WTC11 (cell line): Measurements from ENCODE around the gene LRFN2. TPM values are rescaled to one million over a fixed set of nuclear protein-coding genes. Genes with fewer than 3 reads are reported as not detected.

Source experiments
- ATAC-seq: fragments of 200-7000 bp; cut with Tn5 transposase; 2 replicates; pipeline ENCODE4 v1.10.0; 2021; ENCODE audit warnings: mild to moderate bottlenecking, moderate library complexity
- CTCF ChIA-PET: fragments of 300-600 bp; sonication (Branson Sonifier 250); formaldehyde crosslinking; loops from one replicate; lab custom pipeline; 2021; ENCODE audit warnings: antibody characterized with exemption; lab: Charles Lee
- POLR2A ChIA-PET: fragments of 350-600 bp; sonication (Branson Sonifier 250); formaldehyde crosslinking; loops from one replicate; lab custom pipeline; 2021; ENCODE audit warnings: antibody characterized with exemption; lab: Charles Lee
- DNase-seq: peaks from one replicate; pipeline ENCODE4 v3.0.0; 2021; ENCODE audit warnings: low spot score
- H3K27ac Mint-ChIP-seq: 2 replicates; pipeline ENCODE4 v1.8.0; 2021; ENCODE audit warnings: mixed read lengths
- H3K27me3 Mint-ChIP-seq: 2 replicates; pipeline ENCODE4 v1.8.0; 2021; ENCODE audit warnings: low read depth, mild to moderate bottlenecking, moderate library complexity, mixed read lengths
- H3K36me3 Mint-ChIP-seq: 2 replicates; pipeline ENCODE4 v1.8.0; 2021; ENCODE audit warnings: mixed read lengths
- H3K4me1 Mint-ChIP-seq: 2 replicates; pipeline ENCODE4 v1.8.0; 2022; ENCODE audit warnings: mixed read lengths
- H3K4me3 Mint-ChIP-seq: 2 replicates; pipeline ENCODE4 v1.8.0; 2021; ENCODE audit warnings: mild to moderate bottlenecking, moderate library complexity, mixed read lengths
- H3K9me3 Mint-ChIP-seq: 2 replicates; pipeline ENCODE4 v1.8.0; 2021; ENCODE audit warnings: mixed read lengths
- CBFB ChIP-seq: sonication (generic); formaldehyde crosslinking; IDR thresholded peaks from 2 replicates; pipeline ENCODE4 v1.8.1; 2022; ENCODE audit warnings: mild to moderate bottlenecking, low read depth, missing genetic modification reagents
- E2F5 ChIP-seq: sonication (generic); formaldehyde crosslinking; IDR thresholded peaks from 2 replicates; pipeline ENCODE4 v1.8.1; 2022; ENCODE audit warnings: mild to moderate bottlenecking, moderate library complexity, missing genetic modification reagents
- ERG ChIP-seq: fragments of 250-450 bp; sonication (Bioruptor Pico); IDR thresholded peaks from 2 replicates; pipeline ENCODE4 v1.8.0; 2021; ENCODE audit warnings: mild to moderate bottlenecking
- GRHL2 ChIP-seq: fragments of 250-450 bp; sonication (Bioruptor Pico); IDR thresholded peaks from 2 replicates; pipeline ENCODE4 v1.8.0; 2022; ENCODE audit warnings: mild to moderate bottlenecking, moderate library complexity; ENCODE audit not compliant: insufficient replicate concordance, severe bottlenecking
- HMGXB4 ChIP-seq: sonication (generic); formaldehyde crosslinking; IDR thresholded peaks from 2 replicates; pipeline ENCODE4 v1.8.1; 2023; ENCODE audit warnings: mild to moderate bottlenecking, moderate library complexity, missing genetic modification reagents
- KAT7 ChIP-seq: sonication (generic); formaldehyde crosslinking; IDR thresholded peaks from 2 replicates; pipeline ENCODE4 v1.8.1; 2023; ENCODE audit warnings: missing genetic modification reagents, mild to moderate bottlenecking, borderline replicate concordance
- NR2C2 ChIP-seq: sonication (generic); formaldehyde crosslinking; IDR thresholded peaks from 2 replicates; pipeline ENCODE4 v1.8.0; 2022; ENCODE audit warnings: mild to moderate bottlenecking, missing genetic modification reagents
- NR3C1 ChIP-seq: sonication (generic); formaldehyde crosslinking; conservative IDR thresholded peaks from 2 replicates; pipeline ENCODE4 v1.8.1; 2023; ENCODE audit warnings: low read depth, mild to moderate bottlenecking, missing genetic modification reagents
- RORB ChIP-seq: fragments of 250-450 bp; sonication (Bioruptor Pico); IDR thresholded peaks from 2 replicates; pipeline ENCODE4 v1.9.0; 2021; ENCODE audit warnings: mild to moderate bottlenecking
- ZNF121 ChIP-seq: sonication (generic); formaldehyde crosslinking; IDR thresholded peaks from 2 replicates; pipeline ENCODE4 v1.8.0; 2023; ENCODE audit warnings: missing genetic modification reagents
- ZNF396 ChIP-seq: fragments of 250-450 bp; sonication (Bioruptor Pico); IDR thresholded peaks from 2 replicates; pipeline ENCODE4 v1.8.0; 2021; ENCODE audit warnings: mild to moderate bottlenecking, moderate library complexity, borderline replicate concordance
- total RNA-seq: library from RNA; stranded (reverse); gene quantifications from 3 replicates; pipeline ENCODE4 v1.2.3, GENCODE V29; 2021
- TF ChIP-seq, protein P1 (sequence below): sonication (generic); formaldehyde crosslinking; IDR thresholded peaks from 2 replicates; pipeline ENCODE4 v1.8.1; 2022; ENCODE audit warnings: mild to moderate bottlenecking, missing genetic modification reagents, moderate library complexity, borderline replicate concordance
- TF ChIP-seq, protein P2 (sequence below): sonication (generic); formaldehyde crosslinking; IDR thresholded peaks from 2 replicates; pipeline ENCODE4 v1.8.0; 2022; ENCODE audit warnings: missing genetic modification reagents
- TF ChIP-seq, protein P3 (sequence below): sonication (generic); formaldehyde crosslinking; IDR thresholded peaks from 2 replicates; pipeline ENCODE4 v1.8.1; 2022; ENCODE audit warnings: missing genetic modification reagents, borderline replicate concordance
- TF ChIP-seq, protein P4 (sequence below): sonication (generic); formaldehyde crosslinking; IDR thresholded peaks from 2 replicates; pipeline ENCODE4 v1.8.1; 2023; ENCODE audit warnings: mild to moderate bottlenecking, missing genetic modification reagents, moderate library complexity

Gene LRFN2
- total RNA-seq, 1 experiment from 2014 or later: 1.6 TPM

DNA sequence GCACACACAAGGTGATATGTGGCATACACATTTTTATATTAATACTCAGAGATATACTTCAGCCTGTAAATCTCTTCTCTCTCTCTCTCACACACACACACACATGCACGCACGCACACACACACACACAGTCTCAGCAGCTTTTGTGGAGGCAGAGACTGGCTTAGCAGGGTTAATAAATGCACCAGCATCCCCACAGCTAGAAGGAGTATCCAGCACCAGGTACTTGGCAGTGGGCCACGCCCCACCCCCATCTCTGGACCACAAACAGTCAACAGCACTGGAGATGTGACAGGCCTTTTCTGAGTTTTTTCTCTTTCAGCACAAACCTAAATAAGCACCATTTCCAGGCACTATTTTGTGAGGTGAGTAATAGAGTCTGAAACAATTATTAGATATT, 47.3 kb upstream of the LRFN2 start (continued):
- no peak for TF ChIP-seq CBFB (CRISPR knock-in tag)
- TF ChIP-seq, protein P1, sequence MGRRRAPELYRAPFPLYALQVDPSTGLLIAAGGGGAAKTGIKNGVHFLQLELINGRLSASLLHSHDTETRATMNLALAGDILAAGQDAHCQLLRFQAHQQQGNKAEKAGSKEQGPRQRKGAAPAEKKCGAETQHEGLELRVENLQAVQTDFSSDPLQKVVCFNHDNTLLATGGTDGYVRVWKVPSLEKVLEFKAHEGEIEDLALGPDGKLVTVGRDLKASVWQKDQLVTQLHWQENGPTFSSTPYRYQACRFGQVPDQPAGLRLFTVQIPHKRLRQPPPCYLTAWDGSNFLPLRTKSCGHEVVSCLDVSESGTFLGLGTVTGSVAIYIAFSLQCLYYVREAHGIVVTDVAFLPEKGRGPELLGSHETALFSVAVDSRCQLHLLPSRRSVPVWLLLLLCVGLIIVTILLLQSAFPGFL (CRISPR knock-in tag): no peak
- TF ChIP-seq, protein P2, sequence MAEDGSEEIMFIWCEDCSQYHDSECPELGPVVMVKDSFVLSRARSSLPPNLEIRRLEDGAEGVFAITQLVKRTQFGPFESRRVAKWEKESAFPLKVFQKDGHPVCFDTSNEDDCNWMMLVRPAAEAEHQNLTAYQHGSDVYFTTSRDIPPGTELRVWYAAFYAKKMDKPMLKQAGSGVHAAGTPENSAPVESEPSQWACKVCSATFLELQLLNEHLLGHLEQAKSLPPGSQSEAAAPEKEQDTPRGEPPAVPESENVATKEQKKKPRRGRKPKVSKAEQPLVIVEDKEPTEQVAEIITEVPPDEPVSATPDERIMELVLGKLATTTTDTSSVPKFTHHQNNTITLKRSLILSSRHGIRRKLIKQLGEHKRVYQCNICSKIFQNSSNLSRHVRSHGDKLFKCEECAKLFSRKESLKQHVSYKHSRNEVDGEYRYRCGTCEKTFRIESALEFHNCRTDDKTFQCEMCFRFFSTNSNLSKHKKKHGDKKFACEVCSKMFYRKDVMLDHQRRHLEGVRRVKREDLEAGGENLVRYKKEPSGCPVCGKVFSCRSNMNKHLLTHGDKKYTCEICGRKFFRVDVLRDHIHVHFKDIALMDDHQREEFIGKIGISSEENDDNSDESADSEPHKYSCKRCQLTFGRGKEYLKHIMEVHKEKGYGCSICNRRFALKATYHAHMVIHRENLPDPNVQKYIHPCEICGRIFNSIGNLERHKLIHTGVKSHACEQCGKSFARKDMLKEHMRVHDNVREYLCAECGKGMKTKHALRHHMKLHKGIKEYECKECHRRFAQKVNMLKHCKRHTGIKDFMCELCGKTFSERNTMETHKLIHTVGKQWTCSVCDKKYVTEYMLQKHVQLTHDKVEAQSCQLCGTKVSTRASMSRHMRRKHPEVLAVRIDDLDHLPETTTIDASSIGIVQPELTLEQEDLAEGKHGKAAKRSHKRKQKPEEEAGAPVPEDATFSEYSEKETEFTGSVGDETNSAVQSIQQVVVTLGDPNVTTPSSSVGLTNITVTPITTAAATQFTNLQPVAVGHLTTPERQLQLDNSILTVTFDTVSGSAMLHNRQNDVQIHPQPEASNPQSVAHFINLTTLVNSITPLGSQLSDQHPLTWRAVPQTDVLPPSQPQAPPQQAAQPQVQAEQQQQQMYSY (CRISPR knock-in tag): no peak
- TF ChIP-seq ZNF121: no peak
- no peak for TF ChIP-seq ERG (CRISPR knock-in tag)
- no peak for TF ChIP-seq GRHL2 (CRISPR knock-in tag)

DNA sequence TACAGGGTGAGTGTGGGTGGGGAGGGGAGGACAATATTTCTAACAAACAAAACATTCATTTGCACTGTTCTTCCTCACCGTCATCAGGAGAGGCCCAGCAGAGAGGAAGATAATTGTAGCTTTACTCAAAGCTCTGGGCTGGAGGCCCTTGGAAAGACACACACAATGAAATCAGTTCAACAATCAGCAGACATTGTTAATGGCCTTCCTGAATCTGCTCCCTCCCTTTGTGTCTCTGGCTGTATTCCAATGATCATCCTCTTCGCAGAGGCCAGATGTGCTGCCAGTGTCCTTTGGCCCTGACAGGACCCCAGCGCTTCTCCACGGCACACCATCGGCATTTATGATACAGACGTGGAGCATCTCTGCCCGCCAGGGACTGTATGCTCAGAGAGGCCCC, 44.6 kb upstream of the LRFN2 start:
- H3K9me3 Mint-ChIP-seq: peaks cover 2% of the 10 kb centered on the region
- peaks cover 2% of the 10 kb centered on the region; the same call in 1 of the 2 replicates for H3K36me3 Mint-ChIP-seq
- no peak overlapping the region for H3K27ac Mint-ChIP-seq
- ChIA-PET CTCF (no interaction called here), POLR2A (no interaction called here)
- no peaks in the 10 kb centered on the region for H3K4me1 Mint-ChIP-seq
- TF ChIP-seq KAT7 (CRISPR knock-in tag) (no peak), ZNF396 (no peak), RORB (CRISPR knock-in tag) (no peak), NR2C2 (CRISPR knock-in tag) (no peak), NR3C1 (no peak), HMGXB4 (CRISPR knock-in tag) (no peak), E2F5 (CRISPR knock-in tag) (no peak)
- TF ChIP-seq, protein P1 (CRISPR knock-in tag): no peak
- TF ChIP-seq, protein P3, sequence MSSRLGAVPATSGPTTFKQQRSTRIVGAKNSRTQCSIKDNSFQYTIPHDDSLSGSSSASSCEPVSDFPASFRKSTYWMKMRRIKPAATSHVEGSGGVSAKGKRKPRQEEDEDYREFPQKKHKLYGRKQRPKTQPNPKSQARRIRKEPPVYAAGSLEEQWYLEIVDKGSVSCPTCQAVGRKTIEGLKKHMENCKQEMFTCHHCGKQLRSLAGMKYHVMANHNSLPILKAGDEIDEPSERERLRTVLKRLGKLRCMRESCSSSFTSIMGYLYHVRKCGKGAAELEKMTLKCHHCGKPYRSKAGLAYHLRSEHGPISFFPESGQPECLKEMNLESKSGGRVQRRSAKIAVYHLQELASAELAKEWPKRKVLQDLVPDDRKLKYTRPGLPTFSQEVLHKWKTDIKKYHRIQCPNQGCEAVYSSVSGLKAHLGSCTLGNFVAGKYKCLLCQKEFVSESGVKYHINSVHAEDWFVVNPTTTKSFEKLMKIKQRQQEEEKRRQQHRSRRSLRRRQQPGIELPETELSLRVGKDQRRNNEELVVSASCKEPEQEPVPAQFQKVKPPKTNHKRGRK: no peak
- TF ChIP-seq, protein P4, sequence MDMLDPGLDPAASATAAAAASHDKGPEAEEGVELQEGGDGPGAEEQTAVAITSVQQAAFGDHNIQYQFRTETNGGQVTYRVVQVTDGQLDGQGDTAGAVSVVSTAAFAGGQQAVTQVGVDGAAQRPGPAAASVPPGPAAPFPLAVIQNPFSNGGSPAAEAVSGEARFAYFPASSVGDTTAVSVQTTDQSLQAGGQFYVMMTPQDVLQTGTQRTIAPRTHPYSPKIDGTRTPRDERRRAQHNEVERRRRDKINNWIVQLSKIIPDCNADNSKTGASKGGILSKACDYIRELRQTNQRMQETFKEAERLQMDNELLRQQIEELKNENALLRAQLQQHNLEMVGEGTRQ (CRISPR knock-in tag): no peak
- H3K27me3 Mint-ChIP-seq: no peaks in the 10 kb centered on the region; the same call in 1 of the 2 replicates
- ATAC-seq (no peak), DNase-seq (no peak)
- no peak overlapping the region for H3K4me3 Mint-ChIP-seq
